Measurements from ENCODE around the gene AQP12B. TPM values are rescaled to one million over a fixed set of nuclear protein-coding genes. Genes with fewer than 3 reads are reported as not detected.

AQP12B gene
- total and polyA plus RNA-seq, 2 of the 8 experiments (the other 6 are each of a cell fraction or from before 2014, with no cell fraction given): not detected

GRCh38 chr2:240640939-240641338, 41.7 kb downstream of the AQP12B start:
- DNase-seq (ENCODE audit: low read depth in 1 of 2, low spot score in 2 of 2): peak; percentile 49 to 84
- Histone ChIP-seq H3K79me1 (ENCODE audit: low read depth, low read length) (no peaks in the 10 kb centered on the region), H3K9ac (replicated peaks in 1 of 4; ENCODE audit: extremely low read depth in 1 of 4, low read depth in 3 of 4, low read length in 3 of 4) (no peak overlapping the region; a peak in 1 of 7 replicates), H3K9me3 (ENCODE audit: insufficient read depth in 2 of 2, low read depth in 1 of 2, low read length in 1 of 2) (peaks cover 0 to 18% of the 10 kb centered on the region in 2 experiments; a peak in 2 of 4 replicates), H3K27ac (ENCODE audit: low read depth, low read length) (no peak overlapping the region), H3K14ac (ENCODE audit: insufficient read length) (no peak overlapping the region), H2AK5ac (ENCODE audit: low read depth, low read length) (no peak overlapping the region), H4K8ac (ENCODE audit: extremely low read depth, insufficient read depth, low read length) (no peak overlapping the region), H3K18ac (ENCODE audit: extremely low read depth, low read length) (no peak overlapping the region), H3K4ac (replicated peaks; ENCODE audit: insufficient read length, low read depth, low read length) (no peak overlapping the region), H3K23me2 (ENCODE audit: low read depth, low read length) (no peaks in the 10 kb centered on the region), H2AFZ (ENCODE audit: low read length) (no peak overlapping the region), H2BK20ac (ENCODE audit: low read length) (no peak overlapping the region), H4K20me1 (replicated peaks in 1 of 2; ENCODE audit: control insufficient read depth in 1 of 2, insufficient read depth in 2 of 2, low read length in 2 of 2) (no peaks in the 10 kb centered on the region), H3K4me2 (ENCODE audit: insufficient read depth in 1 of 2, low read depth in 2 of 2, low read length in 2 of 2) (no peak overlapping the region), H3K27me3 (replicated peaks in 1 of 4; ENCODE audit: control insufficient read depth in 3 of 4, extremely low read depth in 1 of 4, insufficient read depth in 3 of 4, low read length in 3 of 4) (peaks cover 0 to 2% (median 0%) of the 10 kb centered on the region in 4 experiments; a peak in 3 of 7 replicates), H3K4me1 (replicated peaks in 1 of 4; ENCODE audit: control insufficient read depth in 3 of 4, insufficient read depth in 4 of 4, low read length in 3 of 4) (no peaks in the 10 kb centered on the region; a peak in 1 of 7 replicates), H3K23ac (ENCODE audit: insufficient read length) (no peak overlapping the region), H4K91ac (replicated peaks; ENCODE audit: insufficient read length, low read length) (no peak overlapping the region), H2BK120ac (replicated peaks; ENCODE audit: low read depth, low read length) (no peak overlapping the region), H3K79me2 (ENCODE audit: control insufficient read depth in 1 of 2, insufficient read depth in 2 of 2, low read length in 2 of 2) (no peaks in the 10 kb centered on the region), H2BK5ac (ENCODE audit: low read depth, low read length) (no peak overlapping the region), H2BK15ac (ENCODE audit: low read length) (no peak overlapping the region), H2BK12ac (ENCODE audit: low read depth, low read length) (no peak overlapping the region), H3K4me3 (ENCODE audit: extremely low read depth in 1 of 4, insufficient read depth in 2 of 4, low read depth in 3 of 4, low read length in 4 of 4) (no peak overlapping the region), H3K56ac (replicated peaks; ENCODE audit: insufficient read length, low read depth, low read length) (no peak overlapping the region), H3K36me3 (ENCODE audit: control insufficient read depth in 2 of 4, insufficient read depth in 4 of 4, low read length in 3 of 4) (no peaks in the 10 kb centered on the region), H4K5ac (ENCODE audit: insufficient read length, low read depth, low read length) (no peak overlapping the region)
- no peak for FAIRE-seq
- ChIA-PET CTCF (ENCODE audit: partially characterized antibody) (interaction anchor here (0.6 to 1.3 kb wide), 5 partner anchors 11 to 71 kb away, joined by 3 to 5 read pairs (median 4); no protein-coding TSS in a partner anchor), POLR2A (ENCODE audit: partially characterized antibody) (no interaction called here)
- 7% methylated on average over 6 of the region's 16 CpGs; no CpG with 5 or more reads in 1 of the 2 experiments for WGBS, 2 experiments (ENCODE audit: extremely low coverage in 1 of 2, insufficient coverage in 1 of 2, insufficient read length in 1 of 2, insufficient replicate concordance in 2 of 2, low coverage in 1 of 2, low lambda C conversion rate in 2 of 2, missing lambda C conversion rate in 1 of 2)
- peak; percentile 85 to 95 (median 93) for TF ChIP-seq CTCF (IDR thresholded peaks at IDR 0.05; ENCODE audit: control extremely low read depth in 1 of 3, insufficient read depth in 1 of 3, low read depth in 1 of 3, low read length in 3 of 3)
- TF ChIP-seq MAX (IDR thresholded peaks at IDR 0.05): 0 out of 2 replicates have a peak, but pooled peaks have one; percentile 19
- 0 out of 2 replicates have a peak, but pooled peaks have one; percentile 40 for TF ChIP-seq YY1 (IDR thresholded peaks at IDR 0.05; ENCODE audit: low read depth, low read length)
- no peak for TF ChIP-seq ATF3 (IDR thresholded peaks at IDR 0.05; ENCODE audit: insufficient read depth, low read depth, low read length)
- peak; percentile 81; the same call in 1 of the 2 replicates for TF ChIP-seq GABPA (IDR thresholded peaks at IDR 0.05; ENCODE audit: borderline replicate concordance, insufficient read depth, low read length)
- peak; percentile 25; the same call in 1 of the 2 replicates for TF ChIP-seq TBP (IDR thresholded peaks at IDR 0.05; ENCODE audit: low read depth, low read length)
- TF ChIP-seq GTF2F1 (IDR thresholded peaks at IDR 0.05; ENCODE audit: borderline replicate concordance, low read depth, low read length): no peak
- TF ChIP-seq RAD21 (IDR thresholded peaks at IDR 0.05 in 1 of 2, conservative IDR thresholded peaks at IDR 0.05 in 1 of 2; ENCODE audit: low read depth in 2 of 2, low read length in 2 of 2): peak; percentile 61 to 76
- no peak for TF ChIP-seq ASH2L (IDR thresholded peaks at IDR 0.05; ENCODE audit: low read length)
